HG02885 (cell line): ENCODE measurements around the gene OPN1MW2.
"Not testable (repeated sequence)": the region's sequence is repeated elsewhere in the genome, so short reads cannot be mapped to it uniquely, and the experiment has no call there.

Source experiments
- ATAC-seq: cut with Tn5 transposase; IDR thresholded peaks from one replicate; pipeline ENCODE4 v1.9.1; 2021; ENCODE audit warnings: mild to moderate bottlenecking; ENCODE audit not compliant: unreplicated experiment, poor library complexity

Gene OPN1MW2

DNA sequence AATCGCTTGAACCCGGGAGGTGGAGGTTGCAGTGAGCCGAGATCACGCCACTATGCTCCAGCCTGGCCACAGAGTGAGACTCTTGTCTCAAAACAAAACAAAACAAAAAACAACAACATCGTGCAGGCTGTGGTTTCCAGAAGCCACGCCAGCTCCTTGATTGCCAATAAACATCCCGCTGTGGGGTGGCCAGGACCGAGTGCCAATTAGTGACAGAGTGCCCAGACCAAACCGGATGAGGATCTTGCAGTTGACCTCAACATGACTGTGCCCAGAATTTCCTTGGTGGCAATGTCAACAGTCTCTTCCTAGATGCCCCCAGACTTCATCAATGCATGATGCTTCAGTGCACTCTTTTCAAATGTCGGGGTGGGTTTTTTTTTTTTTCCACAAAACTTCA is 39.2 kb downstream of the OPN1MW2 start:
- not testable (repeated sequence) for ATAC-seq

DNA sequence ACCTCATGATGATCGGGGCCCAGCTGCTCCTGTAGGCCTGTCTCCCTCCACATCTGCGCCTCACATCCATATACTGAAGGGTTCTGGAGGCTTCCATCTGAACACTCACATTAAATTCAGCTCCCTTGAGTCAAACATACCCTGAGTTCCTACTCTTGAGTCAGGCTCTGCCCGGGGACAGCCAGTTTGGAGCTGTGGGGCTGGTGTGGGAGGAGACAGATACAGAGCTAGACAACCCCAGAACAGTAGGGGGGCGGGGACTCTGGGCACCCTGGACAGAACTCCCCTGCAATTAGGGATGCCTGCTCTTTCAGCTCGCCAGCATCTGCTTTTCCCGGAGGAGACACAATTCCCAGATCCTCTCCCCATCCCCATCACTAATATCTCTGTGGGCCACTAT is 43.5 kb downstream of the OPN1MW2 start:
- ATAC-seq: not testable (repeated sequence)

DNA sequence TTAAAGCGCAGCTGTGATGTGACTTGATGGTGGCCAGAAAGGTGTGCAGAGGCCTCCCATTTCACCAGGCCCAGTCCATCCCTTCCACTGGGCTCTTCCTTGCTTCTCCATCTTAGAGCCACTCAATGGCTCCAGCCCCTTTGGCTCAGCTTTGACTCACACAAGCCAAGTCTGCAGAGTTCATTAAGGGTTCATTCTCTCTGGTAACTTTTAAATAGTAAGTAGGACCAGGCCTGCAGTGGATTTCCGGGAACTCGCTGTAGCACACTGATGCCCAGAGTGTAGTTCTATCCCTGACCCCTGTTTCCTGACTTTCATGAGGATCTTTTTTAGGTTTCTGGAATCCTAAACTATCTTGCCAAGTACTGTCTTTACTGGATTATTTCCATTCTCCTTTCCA is 49.7 kb downstream of the OPN1MW2 start:
- ATAC-seq: not testable (repeated sequence)
